Measurements from ENCODE around the gene LASP1.

GRCh38 chr17:38921756-38922411, 52.0 kb downstream of the LASP1 start:
- TF ChIP-seq POLR2A (IDR thresholded peaks at IDR 0.05; ENCODE audit: low read depth, low read length) (no peak), CTCF (conservative IDR thresholded peaks at IDR 0.05; ENCODE audit: low read depth, low read length) (no peak), BHLHE40 (IDR thresholded peaks at IDR 0.05; ENCODE audit: low read depth, low read length) (no peak), FOS (IDR thresholded peaks at IDR 0.05; ENCODE audit: low read depth, low read length) (no peak), CEBPB (IDR thresholded peaks at IDR 0.05; ENCODE audit: low read depth, low read length) (no peak), NFE2L2 (IDR thresholded peaks at IDR 0.05; ENCODE audit: low read depth, low read length) (no peak), MXI1 (IDR thresholded peaks at IDR 0.05; ENCODE audit: borderline replicate concordance, low read depth, low read length) (no peak)

All from IMR-90 (cell line).